HEK293T (cell line): Measurements from ENCODE around the gene AP5B1.

Source experiments
- ARNT ChIP-seq: fragments of 450-650 bp; IDR thresholded peaks from 2 replicates; pipeline ENCODE4 v1.6.1; 2017; ENCODE audit warnings: mild to moderate bottlenecking
- BHLHE40 ChIP-seq: fragments of 450-650 bp; IDR thresholded peaks from 2 replicates; pipeline ENCODE4 v1.6.1; 2016; ENCODE audit warnings: mild to moderate bottlenecking, moderate library complexity, borderline replicate concordance
- CTBP1 ChIP-seq: fragments of 450-650 bp; IDR thresholded peaks from 2 replicates; pipeline ENCODE4 v1.6.1; 2016; ENCODE audit warnings: borderline replicate concordance
- ELF4 ChIP-seq: fragments of 450-650 bp; IDR thresholded peaks from 2 replicates; pipeline ENCODE4 v1.6.1; 2017; ENCODE audit warnings: antibody characterized with exemption
- FOXA1 ChIP-seq: fragments of 450-650 bp; IDR thresholded peaks from 2 replicates; pipeline ENCODE4 v1.6.1; 2016; ENCODE audit warnings: mild to moderate bottlenecking
- FOXK2 ChIP-seq: fragments of 450-650 bp; IDR thresholded peaks from 2 replicates; pipeline ENCODE4 v1.6.1; 2016; ENCODE audit warnings: mild to moderate bottlenecking
- FOXM1 ChIP-seq: fragments of 450-650 bp; IDR thresholded peaks from 2 replicates; pipeline ENCODE4 v1.6.1; 2017; ENCODE audit warnings: mild to moderate bottlenecking, borderline replicate concordance
- HDGF ChIP-seq: fragments of 450-650 bp; IDR thresholded peaks from 2 replicates; pipeline ENCODE4 v1.6.1; 2017; ENCODE audit warnings: antibody characterized with exemption, borderline replicate concordance
- L3MBTL2 ChIP-seq: fragments of 450-650 bp; conservative IDR thresholded peaks from 2 replicates; pipeline ENCODE4 v1.6.1; 2016; ENCODE audit warnings: mild to moderate bottlenecking
- PKNOX1 ChIP-seq: fragments of 450-650 bp; IDR thresholded peaks from 2 replicates; pipeline ENCODE4 v1.6.1; 2016
- SP1 ChIP-seq: fragments of 450-650 bp; IDR thresholded peaks from 2 replicates; pipeline ENCODE4 v1.6.1; 2017
- SUZ12 ChIP-seq: fragments of 450-650 bp; IDR thresholded peaks from 2 replicates; pipeline ENCODE4 v1.6.1; 2016; ENCODE audit warnings: mild to moderate bottlenecking
- TARDBP ChIP-seq: fragments of 450-650 bp; IDR thresholded peaks from 2 replicates; pipeline ENCODE4 v1.6.1; 2016
- ZNF384 ChIP-seq: fragments of 450-650 bp; IDR thresholded peaks from 2 replicates; pipeline ENCODE4 v1.6.1; 2016

GRCh38 chr11:65781962-65782815, 1.4 kb upstream of the AP5B1 start:
- no peak for TF ChIP-seq SP1
- no peak for TF ChIP-seq SUZ12
- TF ChIP-seq TARDBP: no peak
- no peak for TF ChIP-seq HDGF
- TF ChIP-seq FOXK2: no peak
- no peak for TF ChIP-seq FOXM1
- no peak for TF ChIP-seq BHLHE40
- no peak for TF ChIP-seq ELF4
- TF ChIP-seq CTBP1: no peak
- TF ChIP-seq ARNT: no peak
- TF ChIP-seq PKNOX1: no peak
- no peak for TF ChIP-seq L3MBTL2
- TF ChIP-seq FOXA1: no peak
- no peak for TF ChIP-seq ZNF384
